HL-60 (cell line): ENCODE measurements around the gene UTRN.

Experiments
- POLR2AphosphoS5 ChIP-seq: IDR thresholded peaks from 2 replicates; pipeline ENCODE4 v1.6.1; 2012; ENCODE audit warnings: low read depth
- TF ChIP-seq, protein P1 (sequence below): IDR thresholded peaks from one replicate; pipeline ENCODE4 v1.5.1; 2011; ENCODE audit warnings: low read length, control low read depth, inconsistent platforms; ENCODE audit not compliant: insufficient read depth

DNA sequence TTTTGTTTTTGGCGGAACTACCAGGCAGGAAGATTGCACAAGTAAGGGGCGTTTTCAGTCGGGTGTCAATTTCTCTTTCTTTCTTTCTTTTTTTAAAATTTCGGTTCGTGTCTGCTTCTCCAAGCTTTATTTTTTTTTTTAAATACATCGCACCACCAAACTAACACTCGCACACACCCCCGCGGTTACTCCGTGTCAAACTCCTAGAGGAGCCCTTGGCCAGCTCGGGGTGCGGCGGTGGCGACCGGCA, 338 bp downstream of the UTRN start:
- TF ChIP-seq, protein P1, sequence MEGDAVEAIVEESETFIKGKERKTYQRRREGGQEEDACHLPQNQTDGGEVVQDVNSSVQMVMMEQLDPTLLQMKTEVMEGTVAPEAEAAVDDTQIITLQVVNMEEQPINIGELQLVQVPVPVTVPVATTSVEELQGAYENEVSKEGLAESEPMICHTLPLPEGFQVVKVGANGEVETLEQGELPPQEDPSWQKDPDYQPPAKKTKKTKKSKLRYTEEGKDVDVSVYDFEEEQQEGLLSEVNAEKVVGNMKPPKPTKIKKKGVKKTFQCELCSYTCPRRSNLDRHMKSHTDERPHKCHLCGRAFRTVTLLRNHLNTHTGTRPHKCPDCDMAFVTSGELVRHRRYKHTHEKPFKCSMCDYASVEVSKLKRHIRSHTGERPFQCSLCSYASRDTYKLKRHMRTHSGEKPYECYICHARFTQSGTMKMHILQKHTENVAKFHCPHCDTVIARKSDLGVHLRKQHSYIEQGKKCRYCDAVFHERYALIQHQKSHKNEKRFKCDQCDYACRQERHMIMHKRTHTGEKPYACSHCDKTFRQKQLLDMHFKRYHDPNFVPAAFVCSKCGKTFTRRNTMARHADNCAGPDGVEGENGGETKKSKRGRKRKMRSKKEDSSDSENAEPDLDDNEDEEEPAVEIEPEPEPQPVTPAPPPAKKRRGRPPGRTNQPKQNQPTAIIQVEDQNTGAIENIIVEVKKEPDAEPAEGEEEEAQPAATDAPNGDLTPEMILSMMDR, result no peak
- TF ChIP-seq POLR2AphosphoS5, result no peak
